ENCODE results near the gene HTATIP2.
A peak's percentile ranks its signal among the peaks of the same experiment; 100 is the strongest.
"Not testable (repeated sequence)": the region's sequence is repeated elsewhere in the genome, so short reads cannot be mapped to it uniquely, and the experiment has no call there.

HTATIP2 gene

DNA sequence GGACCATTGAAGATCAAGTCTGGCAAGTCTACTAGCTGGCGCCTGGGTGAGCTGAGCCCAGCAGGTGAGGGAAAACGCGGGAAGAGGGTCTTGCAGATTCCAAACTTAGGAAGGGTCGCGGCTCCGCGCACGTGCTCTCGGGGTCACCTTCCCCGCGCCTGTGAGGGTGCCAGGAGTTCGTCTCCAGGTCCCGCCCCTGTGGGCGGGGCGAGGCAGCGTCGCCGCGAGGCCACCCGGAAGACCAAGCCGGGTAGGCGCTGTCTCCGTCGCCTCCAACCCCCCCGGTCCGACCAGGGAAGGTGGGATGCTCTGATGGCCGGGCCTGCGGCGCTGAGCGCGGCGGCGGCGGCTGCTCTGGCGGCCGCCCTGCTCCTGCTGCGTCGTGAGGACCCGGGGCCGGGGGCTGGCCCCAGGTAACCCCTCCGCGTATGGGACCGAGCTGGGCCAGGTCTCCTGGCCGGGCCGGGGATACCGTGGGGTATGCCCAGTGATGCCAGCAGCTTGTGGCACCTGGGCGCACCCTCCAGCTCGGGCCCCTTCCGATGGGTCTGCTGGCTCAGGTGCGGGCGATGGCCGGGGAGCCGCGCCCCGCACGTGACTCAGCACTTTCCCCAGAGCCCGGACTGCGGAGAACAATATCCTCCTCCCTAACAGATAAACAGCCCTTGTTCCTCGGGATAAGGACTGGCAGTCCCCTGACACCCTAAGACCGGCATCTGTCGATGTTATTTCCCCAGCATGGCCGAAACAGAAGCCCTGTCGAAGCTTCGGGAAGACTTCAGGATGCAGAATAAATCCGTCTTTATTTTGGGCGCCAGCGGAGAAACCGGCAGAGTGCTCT is at the start of gene HTATIP2:
TSS of gene HTATIP2 (plus strand) at position 215 of the 841 bp plus-strand sequence. CDS start at position 739, 524 bp downstream.
- peak; percentile 77 for DNase-seq (ENCODE audit: low spot score)

- no peak for DNase-seq (ENCODE audit: low spot score)
Measured at GRCh38 chr11:20315800-20316199, 47.7 kb upstream of the HTATIP2 start.

DNA sequence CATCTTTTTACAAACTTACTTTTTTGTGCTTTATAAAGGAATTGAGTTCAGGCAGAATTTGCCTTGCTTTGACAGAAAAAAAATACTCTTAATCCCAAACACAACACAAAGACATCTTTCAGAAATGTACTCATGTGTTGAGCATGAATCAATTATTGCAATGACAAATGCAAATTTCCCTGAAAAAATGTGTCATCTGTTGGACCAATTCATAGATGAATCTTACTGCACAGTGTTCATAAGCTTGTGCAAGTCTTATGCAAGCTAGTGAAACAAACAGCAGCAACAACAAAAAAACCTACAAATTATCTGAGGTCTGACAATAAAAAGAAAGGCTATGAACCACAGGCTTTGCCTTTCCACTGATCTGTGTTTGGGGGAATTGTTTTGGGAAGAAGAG is 42.3 kb upstream of the HTATIP2 start:
- no peak for DNase-seq (ENCODE audit: low spot score)

- DNase-seq (ENCODE audit: low spot score), result no peak
Measured at GRCh38 chr11:20327377-20327935, 36.1 kb upstream of the HTATIP2 start.

- no peak for DNase-seq (ENCODE audit: low spot score)
Measured at GRCh38 chr11:20336056-20336455, 27.5 kb upstream of the HTATIP2 start.

GRCh38 chr11:20337526-20338154 is 25.9 kb upstream of the HTATIP2 start:
- peak; percentile 2 for DNase-seq (ENCODE audit: low spot score)

- no peak for DNase-seq (ENCODE audit: low spot score)
Measured at GRCh38 chr11:20342347-20343141, 21.0 kb upstream of the HTATIP2 start.

GRCh38 chr11:20351136-20351535 is 12.4 kb upstream of the HTATIP2 start:
- DNase-seq (ENCODE audit: low spot score), result no peak

DNA sequence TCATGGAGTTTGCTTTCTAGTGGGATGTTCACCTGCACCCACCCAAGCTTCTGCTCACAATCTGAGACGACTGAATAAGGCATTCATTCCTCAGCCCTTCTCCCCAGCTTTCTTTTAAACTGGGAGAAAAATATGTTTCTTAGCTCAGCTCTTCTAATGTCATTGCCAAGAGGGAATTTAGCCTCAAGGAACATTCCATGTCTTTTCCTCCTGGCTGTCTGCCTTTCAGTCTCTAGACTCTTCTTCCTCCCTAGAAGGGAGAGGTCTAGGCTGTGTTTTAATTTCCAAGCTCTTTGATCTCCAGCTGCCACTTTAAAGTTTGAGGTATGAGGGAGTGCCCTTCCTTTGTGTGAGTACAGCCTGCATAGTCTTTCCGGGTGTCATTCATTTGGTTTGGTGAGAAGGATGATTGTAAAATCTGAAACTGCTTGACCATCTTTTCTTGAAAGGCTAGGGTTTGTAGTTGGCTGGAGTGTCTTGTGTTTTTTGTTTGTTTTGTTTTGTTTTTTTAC is 11.7 kb upstream of the HTATIP2 start:
- DNase-seq (ENCODE audit: low spot score), result no peak

- peak; percentile 46 for DNase-seq (ENCODE audit: low spot score)
Measured at GRCh38 chr11:20353829-20354434, 9.6 kb upstream of the HTATIP2 start.

GRCh38 chr11:20355221-20356219 is 8.0 kb upstream of the HTATIP2 start:
- DNase-seq (ENCODE audit: low spot score), result peak; percentile 52

- no peak for DNase-seq (ENCODE audit: low spot score)
Measured at GRCh38 chr11:20357150-20357549, 6.4 kb upstream of the HTATIP2 start.

DNA sequence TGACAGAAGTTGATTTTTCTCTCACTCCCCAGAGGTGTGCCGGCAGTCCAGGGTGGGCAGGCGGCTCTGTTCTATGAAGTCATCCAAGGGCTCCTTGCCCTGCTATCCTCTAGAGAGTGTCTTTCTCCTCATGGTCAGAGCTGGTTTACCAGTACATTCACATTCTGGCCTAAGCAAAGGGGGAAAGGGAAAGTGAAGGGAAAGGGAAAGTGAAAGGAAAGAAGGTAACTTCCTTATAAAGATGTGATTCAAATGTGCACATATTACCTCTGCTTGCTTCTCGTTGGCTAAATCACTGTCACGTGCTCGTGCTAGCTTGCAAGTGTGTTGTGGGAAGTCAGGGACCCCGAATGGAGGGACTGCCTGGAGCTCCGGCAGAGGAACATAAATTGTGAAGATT is 2.9 kb upstream of the HTATIP2 start:
- DNase-seq (ENCODE audit: low spot score), result peak; percentile 50

DNA sequence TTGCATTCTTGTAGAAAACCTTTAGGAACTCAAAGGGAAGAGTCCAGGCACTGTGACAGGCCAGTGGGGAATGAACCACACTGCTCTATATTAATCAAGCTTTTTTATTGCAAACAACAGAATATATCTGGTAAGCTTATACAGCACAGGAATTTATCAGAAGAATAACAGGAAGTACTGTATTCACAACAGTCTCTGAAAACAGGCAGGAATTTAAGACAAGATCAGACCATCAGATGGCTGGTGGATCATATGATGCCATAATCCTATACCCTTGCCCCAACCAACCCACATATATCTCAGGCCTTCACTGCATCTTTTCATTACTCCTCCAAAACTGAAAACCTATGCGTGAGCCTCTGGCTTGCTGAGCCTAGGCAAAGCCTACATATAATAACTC is 1.0 kb upstream of the HTATIP2 start:
- DNase-seq (ENCODE audit: low spot score), result no peak

- no peak for DNase-seq (ENCODE audit: low spot score)
Measured at GRCh38 chr11:20363149-20363499, 390 bp upstream of the HTATIP2 start.

DNA sequence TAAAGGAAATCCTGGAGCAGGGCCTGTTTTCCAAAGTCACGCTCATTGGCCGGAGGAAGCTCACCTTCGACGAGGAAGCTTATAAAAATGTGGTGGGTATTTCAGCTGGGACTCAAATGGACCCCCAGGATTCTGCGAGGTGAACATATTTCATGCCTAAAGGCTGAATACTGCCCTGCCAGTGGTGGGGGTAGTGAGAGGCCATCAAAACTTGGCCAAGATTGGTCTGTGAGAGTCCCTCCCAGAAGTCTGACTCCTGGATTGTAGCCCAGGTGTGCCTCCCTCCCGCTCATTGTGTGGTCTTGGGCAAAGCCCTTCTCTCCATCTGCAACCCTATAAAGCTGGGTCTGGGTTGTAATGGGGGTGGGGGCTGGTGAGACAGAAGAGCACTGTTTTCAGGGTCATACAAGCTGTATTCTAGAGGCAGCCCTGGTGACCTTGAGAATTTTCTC is 853 bp downstream of the HTATIP2 start:
- no peak for DNase-seq (ENCODE audit: low spot score)

GRCh38 chr11:20365465-20365864 is 2.0 kb downstream of the HTATIP2 start:
- not testable (repeated sequence) for DNase-seq (ENCODE audit: low spot score)

GRCh38 chr11:20367313-20367948 is 3.9 kb downstream of the HTATIP2 start:
- peak; percentile 82 for DNase-seq (ENCODE audit: low spot score)

GRCh38 chr11:20368438-20368837 is 4.9 kb downstream of the HTATIP2 start:
- DNase-seq (ENCODE audit: low spot score), result no peak

DNA sequence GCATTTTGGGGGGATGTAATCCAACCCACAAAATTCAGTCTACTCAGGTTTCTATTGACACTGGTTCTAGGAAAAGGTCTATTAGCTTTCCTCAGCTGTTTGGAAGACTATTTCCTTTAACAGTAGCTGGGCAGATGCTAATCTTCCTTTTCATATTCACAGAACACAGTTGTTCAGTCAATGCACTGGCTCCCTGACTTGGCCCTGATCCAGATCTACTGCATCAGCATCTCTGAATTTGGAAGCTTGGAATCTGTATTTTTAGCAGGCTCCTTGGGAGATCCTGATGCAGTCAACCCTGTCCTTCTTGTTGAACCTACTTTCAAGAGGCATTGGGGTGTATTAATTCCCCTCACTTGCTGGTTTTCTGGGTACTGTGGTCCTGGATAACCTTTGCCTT is 6.3 kb downstream of the HTATIP2 start:
- DNase-seq (ENCODE audit: low spot score), result no peak

Measured in activated CD4-positive, alpha-beta T cell treated with anti-CD3 and anti-CD28 coated beads, Interleukin-2, Interleukin-4, amounts not matched to agents 100 ng/mL and 50 ng/mL, durations not matched to agents 16 hours and 8 hours (primary cell).